Measurements from ENCODE around the gene ADAMTSL3. TPM values are rescaled to one million over a fixed set of nuclear protein-coding genes. Genes with fewer than 3 reads are reported as not detected.

Gene ADAMTSL3
- total and polyA plus RNA-seq, 2 of the 8 experiments (the other 6 are each of a cell fraction or from before 2014, with no cell fraction given), result 0.35 to 1.4 TPM

- no peak overlapping the region for H3K4me3 ChIP-seq (ENCODE audit: extremely low read depth in 1 of 4, insufficient read depth in 2 of 4, low read depth in 3 of 4, low read length in 4 of 4)
- no peaks in the 10 kb centered on the region for H3K36me3 ChIP-seq (ENCODE audit: control insufficient read depth in 2 of 4, insufficient read depth in 4 of 4, low read length in 3 of 4)
- no peak overlapping the region for H3K4me2 ChIP-seq (ENCODE audit: insufficient read depth in 1 of 2, low read depth in 2 of 2, low read length in 2 of 2)
- H2BK15ac ChIP-seq (ENCODE audit: low read length), result no peak overlapping the region
- H2BK120ac ChIP-seq (replicated peaks; ENCODE audit: low read depth, low read length), result no peak overlapping the region
- no peak overlapping the region for H2BK12ac ChIP-seq (ENCODE audit: low read depth, low read length)
- no peak overlapping the region for H3K4ac ChIP-seq (replicated peaks; ENCODE audit: insufficient read length, low read depth, low read length)
- H3K9me3 ChIP-seq (ENCODE audit: insufficient read depth in 2 of 2, low read depth in 1 of 2, low read length in 1 of 2), result no peaks in the 10 kb centered on the region
- no peaks in the 10 kb centered on the region for H3K79me1 ChIP-seq (ENCODE audit: low read depth, low read length)
- H3K14ac ChIP-seq (ENCODE audit: insufficient read length), result no peak overlapping the region
- H2BK20ac ChIP-seq (ENCODE audit: low read length), result no peak overlapping the region
- H3K18ac ChIP-seq (ENCODE audit: extremely low read depth, low read length), result no peak overlapping the region
- no peak overlapping the region for H2BK5ac ChIP-seq (ENCODE audit: low read depth, low read length)
- no peak overlapping the region for H3K9ac ChIP-seq (replicated peaks in 1 of 4; ENCODE audit: extremely low read depth in 1 of 4, low read depth in 3 of 4, low read length in 3 of 4)
- no peak overlapping the region for H4K91ac ChIP-seq (replicated peaks; ENCODE audit: insufficient read length, low read length)
- H4K5ac ChIP-seq (ENCODE audit: insufficient read length, low read depth, low read length), result no peak overlapping the region
- no peak overlapping the region for H2AK5ac ChIP-seq (ENCODE audit: low read depth, low read length)
- H4K8ac ChIP-seq (ENCODE audit: extremely low read depth, insufficient read depth, low read length), result no peak overlapping the region
- H4K20me1 ChIP-seq (replicated peaks in 1 of 2; ENCODE audit: control insufficient read depth in 1 of 2, insufficient read depth in 2 of 2, low read length in 2 of 2), result no peaks in the 10 kb centered on the region
- no peak overlapping the region for H3K27ac ChIP-seq (ENCODE audit: low read depth, low read length)
- H3K23ac ChIP-seq (ENCODE audit: insufficient read length), result no peak overlapping the region
- no peak overlapping the region for H3K56ac ChIP-seq (replicated peaks; ENCODE audit: insufficient read length, low read depth, low read length)
- no peak for DNase-seq (ENCODE audit: low read depth in 1 of 2, low spot score in 2 of 2)
- WGBS, 2 experiments (ENCODE audit: extremely low coverage in 1 of 2, insufficient coverage in 1 of 2, insufficient read length in 1 of 2, insufficient replicate concordance in 2 of 2, low coverage in 1 of 2, low lambda C conversion rate in 2 of 2, missing lambda C conversion rate in 1 of 2), result 88% methylated on average over 5 of the region's 5 CpGs; no CpG with 5 or more reads in 1 of the 2 experiments
- ChIA-PET CTCF (ENCODE audit: partially characterized antibody) (interaction anchor here (0.6 to 3.3 kb wide), 19 partner anchors 11 to 1707 kb away, joined by 3 to 20 read pairs (median 4); no protein-coding TSS in a partner anchor), POLR2A (ENCODE audit: partially characterized antibody) (interaction anchor here (1.3 kb wide), 1 partner anchor 9 kb away, joined by 3 read pairs; no protein-coding TSS in a partner anchor)
- FAIRE-seq, result no peak
- H3K27me3 ChIP-seq (replicated peaks in 1 of 4; ENCODE audit: control insufficient read depth in 3 of 4, extremely low read depth in 1 of 4, insufficient read depth in 3 of 4, low read length in 3 of 4), result peaks cover 12 to 41% (median 35%) of the 10 kb centered on the region in 4 experiments
- H2AFZ ChIP-seq (ENCODE audit: low read length), result no peak overlapping the region
- peaks cover 8% of the 10 kb centered on the region; the same call in 1 of the 2 replicates for H3K23me2 ChIP-seq (ENCODE audit: low read depth, low read length)
- peaks cover 0 to 5% (median 2%) of the 10 kb centered on the region in 4 experiments; a peak in 5 of 7 replicates for H3K4me1 ChIP-seq (replicated peaks in 1 of 4; ENCODE audit: control insufficient read depth in 3 of 4, insufficient read depth in 4 of 4, low read length in 3 of 4)
- no peaks in the 10 kb centered on the region for H3K79me2 ChIP-seq (ENCODE audit: control insufficient read depth in 1 of 2, insufficient read depth in 2 of 2, low read length in 2 of 2)
- TF ChIP-seq TAF1 (IDR thresholded peaks at IDR 0.05; ENCODE audit: low read depth, low read length) (no peak), SRF (IDR thresholded peaks at IDR 0.05; ENCODE audit: low read depth, low read length) (no peak), HDAC6 (IDR thresholded peaks at IDR 0.05; ENCODE audit: low read depth, low read length) (no peak), FOSL1 (IDR thresholded peaks at IDR 0.05; ENCODE audit: insufficient read depth, low read depth, low read length) (no peak), NRF1 (IDR thresholded peaks at IDR 0.05; ENCODE audit: low read depth, low read length) (no peak), SP1 (IDR thresholded peaks at IDR 0.05; ENCODE audit: low read depth, low read length) (no peak), RXRA (IDR thresholded peaks at IDR 0.05; ENCODE audit: insufficient read depth, low read depth, low read length) (no peak), JUND (IDR thresholded peaks at IDR 0.05; ENCODE audit: low read length) (no peak), KDM5A (IDR thresholded peaks at IDR 0.05; ENCODE audit: low read length) (no peak), RBBP5 (IDR thresholded peaks at IDR 0.05; ENCODE audit: borderline replicate concordance, low read depth, low read length) (no peak), SIN3A (conservative IDR thresholded peaks at IDR 0.05 in 1 of 2, IDR thresholded peaks at IDR 0.05 in 1 of 2; ENCODE audit: low read depth in 1 of 2, low read length in 2 of 2) (no peak), RFX5 (IDR thresholded peaks at IDR 0.05; ENCODE audit: borderline replicate concordance, low read depth, low read length) (no peak), ASH2L (IDR thresholded peaks at IDR 0.05; ENCODE audit: low read length) (no peak), CREB1 (IDR thresholded peaks at IDR 0.05) (no peak), RNF2 (IDR thresholded peaks at IDR 0.05; ENCODE audit: borderline replicate concordance, low read depth, low read length, missing control alignments, poor library complexity, severe bottlenecking) (no peak)
Observed at GRCh38 chr15:83656192-83656591, 2.3 kb downstream of the ADAMTSL3 start.
